Germinal center (tissue), 1 donor: ENCODE measurements around the gene PRRC1.

Experiments
- DNase-seq: peaks from one replicate; pipeline ENCODE4 v3.0.0; 2012; ENCODE audit warnings: mixed read lengths, low spot score

The PRRC1 gene

DNA sequence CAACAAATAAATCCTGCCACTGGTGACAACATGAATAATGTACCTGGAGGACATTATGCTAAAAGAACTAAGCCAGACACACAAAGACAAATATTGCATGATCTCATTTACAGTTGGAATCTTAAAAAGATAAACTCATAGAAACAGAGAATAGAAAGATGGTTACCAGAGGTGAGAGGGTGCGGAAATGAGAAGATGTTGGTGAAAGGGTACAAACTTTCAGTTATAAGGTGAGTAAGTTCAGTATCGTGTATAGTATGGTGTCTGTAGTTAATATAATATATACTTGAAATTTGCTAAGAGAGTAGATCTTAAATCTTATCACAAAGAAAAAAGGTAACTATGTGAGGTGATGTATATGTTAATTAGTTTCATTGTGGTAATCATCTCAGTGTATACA, 63.3 kb downstream of the PRRC1 start:
- no peak for DNase-seq

DNA sequence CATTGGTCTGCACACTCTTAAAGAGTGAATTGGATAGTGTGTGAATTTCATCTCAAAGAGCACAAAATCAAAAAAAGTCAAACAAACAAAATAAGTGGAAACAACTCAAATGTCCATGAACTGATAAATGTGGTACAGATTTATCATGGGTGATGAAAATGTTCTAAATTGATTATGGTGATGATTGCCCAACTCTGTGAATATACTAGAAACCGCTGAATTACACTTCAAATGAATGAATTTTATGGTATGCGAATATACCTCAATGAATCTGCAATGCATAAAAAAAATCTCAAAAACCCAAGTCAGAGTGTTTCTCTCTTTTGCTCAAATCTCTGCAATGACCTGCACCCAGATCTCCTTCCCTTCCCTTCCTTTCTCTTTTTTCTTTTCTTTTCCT, 64.0 kb downstream of the PRRC1 start:
- DNase-seq: no peak

DNA sequence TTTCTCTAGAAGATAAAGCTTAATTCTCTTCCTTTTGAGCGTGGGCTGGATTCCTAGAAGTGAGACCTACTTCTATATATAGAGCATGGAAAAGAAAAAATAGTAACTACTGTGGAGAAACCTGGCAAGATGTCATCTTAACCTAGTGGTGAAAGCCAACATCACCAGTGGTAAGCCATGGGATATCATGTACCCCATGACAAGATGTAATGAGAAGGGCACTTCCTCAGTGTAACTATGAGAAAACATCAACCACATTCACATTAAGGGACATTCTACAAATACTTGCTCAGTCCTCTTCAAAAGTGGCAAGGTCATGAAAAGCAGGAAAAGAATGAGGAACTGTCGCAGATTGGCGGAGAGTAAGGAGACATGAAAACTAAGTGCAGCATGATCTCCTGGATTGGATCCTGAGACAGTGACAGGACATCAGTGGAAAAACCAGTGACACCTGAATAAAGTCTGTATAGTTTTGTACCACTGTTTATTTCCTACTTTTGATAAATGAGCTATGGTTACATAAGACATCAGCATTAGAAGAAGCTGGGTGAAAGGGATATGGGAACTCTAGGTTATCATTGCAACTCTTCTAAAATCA, 65.4 kb downstream of the PRRC1 start:
- DNase-seq: no peak

- DNase-seq: no peak
Observed at GRCh38 chr5:127583866-127584265, 66.4 kb downstream of the PRRC1 start.

GRCh38 chr5:127585661-127586060, 68.2 kb downstream of the PRRC1 start:
- DNase-seq: no peak

DNA sequence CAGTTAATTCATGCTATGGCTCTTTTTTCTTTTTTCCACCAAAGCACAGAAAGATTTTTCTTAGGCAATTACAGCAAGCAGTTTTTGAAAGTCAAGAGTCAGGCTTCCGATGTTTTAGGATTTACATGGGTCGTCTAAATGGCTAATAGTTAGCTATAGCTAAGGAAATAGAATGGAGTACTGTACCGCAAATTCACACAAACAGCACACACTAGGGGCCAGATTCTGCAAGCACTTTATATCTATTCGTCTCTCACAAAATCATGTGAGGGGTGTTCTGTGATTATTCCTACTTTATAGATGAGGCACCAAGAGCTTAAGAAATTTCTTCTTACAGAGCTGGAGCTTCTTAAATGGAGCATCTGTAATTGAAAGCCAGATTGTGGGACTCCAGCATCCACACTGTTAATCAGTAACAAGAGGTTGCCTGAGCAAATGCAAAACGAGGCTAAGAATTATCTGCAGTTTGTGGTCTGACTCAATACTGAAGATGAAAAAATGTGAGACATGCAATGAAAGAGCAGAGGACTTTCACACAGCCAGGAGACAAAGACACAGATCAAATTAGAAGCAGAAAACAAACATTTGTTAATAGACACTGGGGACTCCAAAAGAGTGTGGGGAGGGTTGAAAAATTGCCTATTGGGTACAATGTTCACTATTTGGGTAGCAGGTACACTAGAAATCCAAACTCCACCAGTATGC, 68.8 kb downstream of the PRRC1 start:
- DNase-seq: no peak

GRCh38 chr5:127586811-127587210, 69.4 kb downstream of the PRRC1 start:
- DNase-seq: no peak

GRCh38 chr5:127587246-127587917, 69.9 kb downstream of the PRRC1 start:
- no peak for DNase-seq

GRCh38 chr5:127588368-127588767, 70.9 kb downstream of the PRRC1 start:
- no peak for DNase-seq

GRCh38 chr5:127589309-127590030, 72.0 kb downstream of the PRRC1 start:
- DNase-seq: no peak

GRCh38 chr5:127590156-127590722, 72.8 kb downstream of the PRRC1 start:
- no peak for DNase-seq

- no peak for DNase-seq
Observed at GRCh38 chr5:127595484-127596368, 78.3 kb downstream of the PRRC1 start.

DNA sequence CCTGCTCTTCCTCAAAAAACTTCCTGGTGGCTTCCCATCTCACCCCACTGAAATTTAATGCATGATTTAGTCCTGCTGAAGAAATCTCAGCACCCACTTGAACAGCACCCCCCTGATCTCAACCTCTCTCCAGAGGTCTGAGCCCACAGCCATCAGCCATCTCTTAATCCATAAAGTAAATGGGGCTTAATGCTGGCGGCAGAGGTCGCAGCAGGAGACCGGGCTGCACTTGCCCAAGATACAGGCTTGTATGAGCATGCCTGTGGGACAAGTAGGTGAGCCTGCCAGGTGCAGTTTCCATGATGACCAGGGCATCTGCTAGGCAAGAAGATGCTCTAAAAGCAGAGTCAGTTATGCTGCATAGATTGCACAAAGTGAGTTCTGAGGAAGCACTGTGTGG, 79.1 kb downstream of the PRRC1 start:
- DNase-seq: no peak

GRCh38 chr5:127599320-127599719, 81.9 kb downstream of the PRRC1 start:
- DNase-seq: no peak

GRCh38 chr5:127599847-127600246, 82.4 kb downstream of the PRRC1 start:
- DNase-seq: no peak

DNA sequence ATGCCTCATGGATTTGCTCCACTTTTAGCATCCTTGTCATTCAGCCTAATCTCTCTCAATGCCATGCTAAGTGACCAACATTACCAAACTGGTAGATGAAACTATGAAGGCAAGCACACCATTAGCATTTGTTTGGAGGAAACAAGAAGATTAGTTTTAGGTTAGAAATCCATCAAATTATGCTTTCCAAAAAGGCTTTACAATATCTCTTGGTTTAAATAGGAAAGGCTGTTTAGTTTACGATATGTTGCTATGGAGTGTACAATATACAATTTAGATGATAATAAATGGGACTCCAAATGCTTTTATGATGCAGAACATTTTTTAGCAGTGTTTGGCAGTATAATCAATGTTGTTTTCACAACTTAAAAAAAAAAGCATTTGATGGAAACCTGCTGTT, 83.7 kb downstream of the PRRC1 start:
- no peak for DNase-seq

DNA sequence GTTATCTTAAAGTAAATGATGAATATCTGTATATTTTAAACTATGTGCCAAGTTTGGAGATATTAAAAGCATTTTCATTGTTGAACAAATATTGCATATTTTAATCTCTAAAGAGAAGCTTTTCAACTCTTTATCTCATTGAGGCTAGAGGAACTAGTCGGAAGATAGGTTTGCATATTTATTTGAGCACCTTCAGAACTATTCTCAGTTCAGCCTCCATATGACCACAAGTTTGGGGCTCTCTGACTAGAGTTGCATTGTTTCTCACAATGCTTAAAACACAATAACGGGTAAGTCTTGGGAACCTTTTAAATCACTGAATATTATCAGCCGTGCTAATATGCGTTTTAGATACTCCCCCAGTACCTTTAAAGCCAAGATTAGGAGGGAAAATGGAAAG, 84.2 kb downstream of the PRRC1 start:
- no peak for DNase-seq

DNA sequence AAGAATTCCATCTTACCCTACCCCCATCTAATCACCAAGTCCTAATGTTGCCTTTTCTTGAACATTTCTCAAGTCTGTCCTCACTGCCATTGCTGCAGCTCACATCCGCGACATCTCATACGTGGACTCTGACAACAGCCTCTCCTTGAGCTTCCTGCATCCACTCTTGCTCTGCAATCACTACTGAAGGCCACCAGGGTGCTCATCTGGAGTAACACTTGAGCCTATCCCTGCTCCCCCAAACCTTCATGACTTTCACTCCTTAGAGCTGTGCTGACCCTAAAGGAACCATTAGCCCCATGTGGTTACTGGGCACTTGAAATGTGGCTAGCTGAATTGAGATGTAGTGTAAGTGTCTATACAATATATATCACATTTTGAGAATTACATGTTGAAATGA, 85.0 kb downstream of the PRRC1 start:
- DNase-seq: no peak

DNA sequence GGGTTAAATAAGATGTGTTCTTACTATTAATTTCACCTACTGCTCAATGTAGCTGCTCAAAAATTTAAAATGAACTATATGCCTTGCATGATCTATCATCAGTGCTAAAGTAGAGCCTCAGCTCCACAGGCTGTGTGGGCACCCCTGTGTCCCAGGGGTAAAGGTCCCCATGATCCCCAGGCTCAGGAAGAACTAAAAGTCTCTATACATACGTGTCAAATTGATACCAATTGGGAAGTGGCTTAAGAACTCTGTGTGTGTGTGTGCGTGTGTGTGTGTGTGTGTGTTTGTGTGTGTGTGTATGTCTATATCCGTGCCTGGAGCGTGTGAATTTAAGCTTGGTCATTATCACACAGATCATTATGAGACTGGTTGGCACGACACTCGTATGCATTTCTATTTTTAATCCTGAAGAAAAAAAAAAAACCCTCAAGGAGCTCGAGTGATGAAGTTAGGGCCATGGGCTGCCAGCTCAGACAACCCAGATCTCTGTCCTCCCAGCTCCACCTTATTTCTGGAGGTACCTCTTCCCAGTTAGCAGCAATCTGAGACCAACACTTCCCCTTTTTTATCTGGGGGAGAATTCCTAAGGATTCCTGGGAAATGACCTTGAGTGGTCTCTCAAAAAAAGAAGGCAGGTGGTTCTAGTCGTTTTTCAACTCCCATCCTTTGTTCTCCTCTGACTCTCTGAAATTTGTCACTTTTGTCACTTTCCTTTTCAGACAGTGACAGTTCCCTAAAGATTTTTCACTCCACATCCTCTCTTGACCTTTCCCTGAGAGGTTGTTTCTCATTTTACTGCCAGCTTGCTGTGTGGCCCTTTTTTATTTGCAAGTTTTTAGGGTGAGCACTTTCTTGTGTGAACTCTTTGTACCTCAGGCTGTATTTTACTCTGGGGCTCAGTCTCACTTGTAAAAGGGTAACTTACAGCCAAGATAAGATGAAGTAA, 85.7 kb downstream of the PRRC1 start:
- no peak for DNase-seq
